Measurements from ENCODE around the gene LAPTM5. TPM values are rescaled to one million over a fixed set of nuclear protein-coding genes. Genes with fewer than 3 reads are reported as not detected.
A peak's percentile ranks its signal among the peaks of the same experiment; 100 is the strongest.

Gene LAPTM5
- polyA plus RNA-seq, 3 donors, result 1,019 to 1,669 (median 1,153) TPM

DNA sequence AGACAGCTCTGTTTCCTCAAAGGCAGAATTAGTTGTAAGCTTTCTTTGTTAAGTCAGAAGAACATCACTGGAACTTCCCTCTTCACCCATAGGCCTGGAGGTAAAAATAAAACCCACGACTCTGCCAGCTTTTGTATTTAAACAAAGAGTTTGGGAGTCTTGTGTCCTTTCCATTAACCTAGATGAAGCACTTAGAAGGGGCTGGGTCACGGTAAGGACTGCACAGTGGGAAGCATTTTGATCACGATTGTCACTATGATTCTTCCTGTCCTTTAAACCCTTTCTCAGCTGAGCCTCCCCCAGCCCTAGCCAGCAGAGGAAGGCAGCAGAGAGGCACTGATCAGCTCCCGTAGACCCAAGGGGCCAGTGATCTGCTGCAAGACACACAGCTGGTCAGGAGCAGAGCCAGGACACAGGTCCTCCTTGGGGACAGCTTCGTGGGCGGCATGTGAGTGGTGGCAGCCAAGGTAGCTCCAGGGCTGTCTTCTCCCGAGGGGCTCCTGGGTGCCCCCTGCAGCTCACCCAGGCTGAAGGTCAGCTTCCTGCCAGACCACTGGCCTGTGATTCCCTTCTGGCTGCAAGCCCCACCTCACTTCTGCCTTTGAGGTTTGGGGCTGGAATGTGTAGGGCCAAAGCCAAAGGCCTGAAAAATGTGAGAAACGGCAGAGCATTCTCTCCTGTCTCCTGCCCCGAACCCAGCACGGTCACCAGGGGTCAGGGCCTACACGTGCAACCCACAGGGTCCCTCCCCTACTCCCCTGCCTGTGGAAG is 4.0 kb upstream of the LAPTM5 start:
- Histone ChIP-seq H4K20me1 (ENCODE audit: insufficient read depth, low read length) (peaks cover 58% of the 10 kb centered on the region), H3K4me2 (replicated peaks; ENCODE audit: extremely low read depth, low read length, poor library complexity, severe bottlenecking) (peak overlapping the region; percentile 47), H3K9me3 (replicated peaks in 1 of 2; ENCODE audit: control insufficient read depth in 1 of 2, insufficient read depth in 1 of 2, low read length in 2 of 2) (no peaks in the 10 kb centered on the region), H3K4me3 (replicated peaks in 1 of 3; ENCODE audit: low read depth in 2 of 3, low read length in 3 of 3) (peak overlapping the region in 1 of 3 experiments; percentile 47), H3K9ac (ENCODE audit: insufficient read depth, low read length, poor library complexity, severe bottlenecking) (no peak overlapping the region), H3K27me3 (ENCODE audit: control insufficient read depth in 2 of 2, insufficient read depth in 2 of 2, low read length in 2 of 2) (no peaks in the 10 kb centered on the region), H2AFZ (ENCODE audit: insufficient read depth, low read depth, low read length, poor library complexity, severe bottlenecking) (no peak overlapping the region), H3K79me2 (ENCODE audit: insufficient read depth, low read length) (peaks cover 34% of the 10 kb centered on the region), H3K27ac (ENCODE audit: low read depth in 1 of 2, low read length in 2 of 2) (peak overlapping the region; percentile 19 to 65), H3K36me3 (replicated peaks in 1 of 2; ENCODE audit: control insufficient read depth in 1 of 2, insufficient read depth in 2 of 2, low read length in 2 of 2) (no peaks in the 10 kb centered on the region), H3K4me1 (ENCODE audit: control insufficient read depth in 1 of 2, insufficient read depth in 2 of 2, low read length in 2 of 2) (peaks cover 59 to 63% of the 10 kb centered on the region in 2 donors)
- Mint-ChIP-seq H3K4me3 (peak overlapping the region in 1 of 2 donors; percentile 51), H3K36me3 (peaks cover 0 to 4% of the 10 kb centered on the region in 2 donors), H3K9me3 (peaks cover 0 to 10% (median 0%) of the 10 kb centered on the region in 7 donors), H3K4me1 (peaks cover 59% of the 10 kb centered on the region), H3K27me3 (ENCODE audit: low read depth in 3 of 3) (peaks cover 0 to 2% (median 0%) of the 10 kb centered on the region in 3 donors), H3K27ac (peak overlapping the region in 6 of 7 donors; percentile 40 to 80 (median 53))
- WGBS (ENCODE audit: insufficient coverage), result 51% methylated on average over 8 of the region's 11 CpGs
- DNase-seq, result no peak
- intact Hi-C loops (cut with micrococcal nuclease), result no loop called here
- TF ChIP-seq, protein P1, sequence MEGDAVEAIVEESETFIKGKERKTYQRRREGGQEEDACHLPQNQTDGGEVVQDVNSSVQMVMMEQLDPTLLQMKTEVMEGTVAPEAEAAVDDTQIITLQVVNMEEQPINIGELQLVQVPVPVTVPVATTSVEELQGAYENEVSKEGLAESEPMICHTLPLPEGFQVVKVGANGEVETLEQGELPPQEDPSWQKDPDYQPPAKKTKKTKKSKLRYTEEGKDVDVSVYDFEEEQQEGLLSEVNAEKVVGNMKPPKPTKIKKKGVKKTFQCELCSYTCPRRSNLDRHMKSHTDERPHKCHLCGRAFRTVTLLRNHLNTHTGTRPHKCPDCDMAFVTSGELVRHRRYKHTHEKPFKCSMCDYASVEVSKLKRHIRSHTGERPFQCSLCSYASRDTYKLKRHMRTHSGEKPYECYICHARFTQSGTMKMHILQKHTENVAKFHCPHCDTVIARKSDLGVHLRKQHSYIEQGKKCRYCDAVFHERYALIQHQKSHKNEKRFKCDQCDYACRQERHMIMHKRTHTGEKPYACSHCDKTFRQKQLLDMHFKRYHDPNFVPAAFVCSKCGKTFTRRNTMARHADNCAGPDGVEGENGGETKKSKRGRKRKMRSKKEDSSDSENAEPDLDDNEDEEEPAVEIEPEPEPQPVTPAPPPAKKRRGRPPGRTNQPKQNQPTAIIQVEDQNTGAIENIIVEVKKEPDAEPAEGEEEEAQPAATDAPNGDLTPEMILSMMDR (IDR thresholded peaks at IDR 0.05), result no peak

- no peaks in the 10 kb centered on the region for H3K36me3 ChIP-seq (replicated peaks in 1 of 2; ENCODE audit: control insufficient read depth in 1 of 2, insufficient read depth in 2 of 2, low read length in 2 of 2)
- no peaks in the 10 kb centered on the region for H3K9me3 ChIP-seq (replicated peaks in 1 of 2; ENCODE audit: control insufficient read depth in 1 of 2, insufficient read depth in 1 of 2, low read length in 2 of 2)
- 29% methylated on average over 7 of the region's 18 CpGs for WGBS (ENCODE audit: insufficient coverage)
- Mint-ChIP-seq H3K36me3 (peaks cover 4 to 9% of the 10 kb centered on the region in 2 donors), H3K4me1 (peaks cover 59% of the 10 kb centered on the region), H3K9me3 (peaks cover 0 to 10% (median 0%) of the 10 kb centered on the region in 7 donors), H3K4me3 (peak overlapping the region; percentile 51), H3K27ac (peak overlapping the region in 6 of 7 donors; percentile 9 to 80 (median 57)), H3K27me3 (ENCODE audit: low read depth in 3 of 3) (no peaks in the 10 kb centered on the region)
- DNase-seq, result peak in 1 of 3 donors; percentile 45
- no peak overlapping the region for H3K9ac ChIP-seq (ENCODE audit: insufficient read depth, low read length, poor library complexity, severe bottlenecking)
- peaks cover 42% of the 10 kb centered on the region for H3K79me2 ChIP-seq (ENCODE audit: insufficient read depth, low read length)
- peak overlapping the region in 1 of 3 experiments; percentile 47 for H3K4me3 ChIP-seq (replicated peaks in 1 of 3; ENCODE audit: low read depth in 2 of 3, low read length in 3 of 3)
- H3K27me3 ChIP-seq (ENCODE audit: control insufficient read depth in 2 of 2, insufficient read depth in 2 of 2, low read length in 2 of 2), result no peaks in the 10 kb centered on the region
- intact Hi-C loops (cut with micrococcal nuclease), result no loop called here
- peak overlapping the region; percentile 47 for H3K4me2 ChIP-seq (replicated peaks; ENCODE audit: extremely low read depth, low read length, poor library complexity, severe bottlenecking)
- TF ChIP-seq, protein P1 (IDR thresholded peaks at IDR 0.05), result no peak
- H2AFZ ChIP-seq (ENCODE audit: insufficient read depth, low read depth, low read length, poor library complexity, severe bottlenecking), result no peak overlapping the region
- peaks cover 62 to 69% of the 10 kb centered on the region in 2 donors for H3K4me1 ChIP-seq (ENCODE audit: control insufficient read depth in 1 of 2, insufficient read depth in 2 of 2, low read length in 2 of 2)
- peaks cover 65% of the 10 kb centered on the region for H4K20me1 ChIP-seq (ENCODE audit: insufficient read depth, low read length)
- peak overlapping the region in 1 of 2 donors; percentile 65 for H3K27ac ChIP-seq (ENCODE audit: low read depth in 1 of 2, low read length in 2 of 2)
These were observed 3.2 kb upstream of the LAPTM5 start for GRCh38 chr1:30760596-30761324.
